CD4-positive, alpha-beta T cell (primary cell): ENCODE measurements around the gene SHC4. TPM values are rescaled to one million over a fixed set of nuclear protein-coding genes. Genes with fewer than 3 reads are reported as not detected.

Experiments
- ATAC-seq: fragments of 200-7000 bp; cut with Tn5 transposase; one replicate; pipeline ENCODE4 v1.10.0; 2022; ENCODE audit warnings: mild to moderate bottlenecking; ENCODE audit not compliant: poor library complexity
- CTCF ChIA-PET: fragments of 350-600 bp; sonication (Branson Sonifier 250); formaldehyde crosslinking; loops from one replicate; lab custom pipeline; 2021; ENCODE audit warnings: antibody characterized with exemption, inconsistent platforms; lab: Charles Lee
- POLR2A ChIA-PET: fragments of 350-600 bp; sonication (Branson Sonifier 250); formaldehyde crosslinking; loops from one replicate; lab custom pipeline; 2021; ENCODE audit warnings: antibody characterized with exemption, inconsistent platforms; lab: Charles Lee
- DNase-seq, 14 experiments: peaks; one replicate each; pipeline ENCODE4 v3.0.0-alpha.2; 2013 to 2020; ENCODE audit warnings: mixed read lengths in 2 of 14
- H3K27ac ChIP-seq, 2 donors: one replicate each; pipeline versions ENCODE4 v1.5.1 to v1.7.0; 2013; ENCODE audit warnings: low read length in 2 of 2, low read depth in 1 of 2, mild to moderate bottlenecking in 1 of 2
- H3K27me3 ChIP-seq, 2 experiments: 1 replicate in 1 of 2; 2 replicates in 1 of 2; pipeline versions ENCODE4 v1.6.1 to v1.7.0; 2013; ENCODE audit warnings: low read length in 2 of 2, control low read depth in 1 of 2, mild to moderate bottlenecking in 1 of 2, moderate library complexity in 1 of 2; ENCODE audit not compliant: insufficient read depth in 2 of 2, control insufficient read depth in 1 of 2
- H3K36me3 ChIP-seq: one replicate; pipeline ENCODE4 v1.6.1; 2013; ENCODE audit warnings: low read length, control low read depth; ENCODE audit not compliant: insufficient read depth
- H3K4me1 ChIP-seq: one replicate; pipeline ENCODE4 v1.6.1; 2013; ENCODE audit warnings: low read length, control low read depth; ENCODE audit not compliant: insufficient read depth
- H3K4me3 ChIP-seq: one replicate; pipeline ENCODE4 v1.5.1; 2013; ENCODE audit warnings: mild to moderate bottlenecking, low read length, moderate library complexity
- H3K9me3 ChIP-seq, 2 experiments: 1 replicate in 1 of 2; 2 replicates in 1 of 2; pipeline versions ENCODE4 v1.6.1 to v1.7.0; 2013; ENCODE audit warnings: low read length in 2 of 2, mild to moderate bottlenecking in 2 of 2, control low read depth in 1 of 2, moderate library complexity in 1 of 2; ENCODE audit not compliant: control insufficient read depth in 1 of 2, insufficient read depth in 1 of 2
- H3K27ac Mint-ChIP-seq: one replicate; pipeline ENCODE4 v1.8.0; 2020; ENCODE audit warnings: mixed read lengths
- H3K27me3 Mint-ChIP-seq: one replicate; pipeline ENCODE4 v1.8.0; 2021; ENCODE audit warnings: mixed read lengths
- H3K36me3 Mint-ChIP-seq: one replicate; pipeline ENCODE4 v1.8.0; 2021; ENCODE audit warnings: low read depth, mixed read lengths
- H3K4me1 Mint-ChIP-seq: one replicate; pipeline ENCODE4 v1.8.0; 2021; ENCODE audit warnings: low read depth, mixed read lengths
- H3K4me3 Mint-ChIP-seq: one replicate; pipeline ENCODE4 v1.8.0; 2020; ENCODE audit warnings: mild to moderate bottlenecking, mixed read lengths
- H3K9me3 Mint-ChIP-seq: one replicate; pipeline ENCODE4 v1.8.0; 2020; ENCODE audit warnings: mixed read lengths
- CTCF ChIP-seq: fragments of 200-600 bp; IDR thresholded peaks from one replicate; pipeline ENCODE4 v1.8.0; 2022; ENCODE audit warnings: antibody characterized with exemption, mild to moderate bottlenecking
- intact Hi-C, 2 experiments: fragments of 100-400 bp; cut with DNase I in 1 of 2; cut with micrococcal nuclease in 1 of 2; formaldehyde crosslinking; loops; one replicate each; pipeline versions ENCODE4 v1.15.1 to v1.9.0; 2023 to 2025; cut with DNase I, micrococcal nuclease
- total RNA-seq, 174 experiments: library from RNA in 2 of 174; stranded (reverse) in 2 of 174; gene quantifications; one replicate each; pipeline ENCODE4 v1.2.3 and lab custom pipeline; 2021 to 2026

Gene SHC4
- total RNA-seq, 2 experiments from 2014 or later, result not detected

DNA sequence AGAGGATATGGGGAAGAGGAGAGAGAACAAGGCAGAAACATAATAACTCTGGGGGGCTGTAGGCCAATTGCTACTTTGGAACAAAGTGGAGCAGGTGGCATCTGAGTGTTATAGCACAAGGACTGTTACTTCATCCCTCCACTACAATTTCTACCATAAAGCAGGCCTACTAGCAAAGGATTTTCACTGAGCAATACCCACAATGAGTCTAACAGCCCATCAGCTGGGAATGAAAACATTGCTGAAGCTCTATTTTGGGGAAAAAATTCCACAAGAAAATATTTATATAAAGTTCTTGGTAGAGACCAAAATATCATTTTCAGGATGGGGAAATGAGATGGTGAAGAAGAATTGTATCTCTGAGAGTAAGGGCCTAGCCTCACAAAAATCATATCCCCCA, 3.6 kb upstream of the SHC4 start:
- H3K4me1 ChIP-seq, result peaks cover 30% of the 10 kb centered on the region
- TF ChIP-seq CTCF, result no peak
- CTCF ChIA-PET, result interaction anchor here (1.3 kb wide), 1 partner anchor 8 kb away, joined by 4 read pairs; no protein-coding TSS in a partner anchor
- Mint-ChIP-seq H3K4me1 (peaks cover 20% of the 10 kb centered on the region), H3K27me3 (peaks cover 78% of the 10 kb centered on the region), H3K27ac (no peak overlapping the region), H3K9me3 (no peaks in the 10 kb centered on the region), H3K36me3 (no peaks in the 10 kb centered on the region), H3K4me3 (no peak overlapping the region)
- H3K36me3 ChIP-seq, result no peaks in the 10 kb centered on the region
- DNase-seq (no peak), ATAC-seq (no peak)
- no peak overlapping the region for H3K27ac ChIP-seq
- H3K27me3 ChIP-seq, result peaks cover 34 to 39% of the 10 kb centered on the region in 2 experiments
- H3K9me3 ChIP-seq, result peaks cover 0 to 8% of the 10 kb centered on the region in 2 experiments
- intact Hi-C loops, result no loop called here
- H3K4me3 ChIP-seq, result no peak overlapping the region
- POLR2A ChIA-PET, result no interaction called here

- intact Hi-C loops, result no loop called here
Measured at GRCh38 chr15:48966595-48967301, 3.0 kb upstream of the SHC4 start.

DNA sequence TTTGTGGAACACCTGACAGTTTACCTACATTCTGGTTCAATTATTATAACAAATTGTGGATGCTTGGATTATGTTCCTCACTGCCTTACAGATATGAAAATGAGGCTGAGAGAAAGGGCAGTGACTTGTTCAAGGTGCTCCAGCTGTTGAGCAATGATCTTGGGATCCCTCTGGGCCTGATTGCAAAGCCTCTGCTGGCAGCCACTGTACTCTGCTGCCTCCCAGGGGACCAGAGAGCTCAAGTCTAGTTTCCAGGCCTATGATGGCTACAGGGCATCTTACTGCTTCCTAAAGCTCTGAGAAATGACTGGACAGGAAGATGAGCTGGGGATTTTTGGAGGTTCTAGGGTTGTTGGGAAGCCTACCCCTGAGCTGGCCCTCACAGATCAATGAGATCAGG, 2.3 kb upstream of the SHC4 start:
- CTCF ChIA-PET, result interaction anchor here (3.5 kb wide), 1 partner anchor 10 kb away, joined by 20 read pairs; no protein-coding TSS in a partner anchor
- intact Hi-C loops, result no loop called here
- TF ChIP-seq CTCF, result no peak
- POLR2A ChIA-PET, result no interaction called here
- DNase-seq, result no peak
- H3K9me3 Mint-ChIP-seq, result no peaks in the 10 kb centered on the region
- no peaks in the 10 kb centered on the region for H3K36me3 Mint-ChIP-seq
- peaks cover 84% of the 10 kb centered on the region for H3K27me3 Mint-ChIP-seq
- H3K27ac Mint-ChIP-seq, result no peak overlapping the region
- Histone ChIP-seq H3K4me3 (no peak overlapping the region), H3K4me1 (peaks cover 30% of the 10 kb centered on the region), H3K9me3 (peaks cover 0 to 9% of the 10 kb centered on the region in 2 experiments), H3K27ac (no peak overlapping the region), H3K36me3 (no peaks in the 10 kb centered on the region), H3K27me3 (peaks cover 34 to 39% of the 10 kb centered on the region in 2 experiments)
- no peak for ATAC-seq
- peaks cover 20% of the 10 kb centered on the region for H3K4me1 Mint-ChIP-seq
- no peak overlapping the region for H3K4me3 Mint-ChIP-seq

More at GRCh38 chr15:48966595-48967301, 3.0 kb upstream of the SHC4 start:
- POLR2A ChIA-PET, result no interaction called here
- H3K4me3 ChIP-seq, result no peak overlapping the region
- CTCF ChIA-PET, result interaction anchor here (1.3 to 3.5 kb wide), 2 partner anchors 9 kb away, joined by 4 to 20 read pairs; no protein-coding TSS in a partner anchor
- H3K4me1 ChIP-seq, result peaks cover 30% of the 10 kb centered on the region
- H3K36me3 Mint-ChIP-seq, result no peaks in the 10 kb centered on the region
- H3K9me3 ChIP-seq, result peaks cover 0 to 9% of the 10 kb centered on the region in 2 experiments
- peak; percentile 58 for ATAC-seq
- H3K4me3 Mint-ChIP-seq, result no peak overlapping the region
- peak in 3 of 14 experiments; percentile 18 to 48 (median 19) for DNase-seq
- no peak for TF ChIP-seq CTCF
- no peaks in the 10 kb centered on the region for H3K9me3 Mint-ChIP-seq
- H3K36me3 ChIP-seq, result no peaks in the 10 kb centered on the region
- H3K27me3 Mint-ChIP-seq, result peaks cover 83% of the 10 kb centered on the region
- H3K27ac Mint-ChIP-seq, result no peak overlapping the region
- no peak overlapping the region for H3K27ac ChIP-seq
- H3K4me1 Mint-ChIP-seq, result peaks cover 20% of the 10 kb centered on the region
- peaks cover 34 to 39% of the 10 kb centered on the region in 2 experiments for H3K27me3 ChIP-seq
